ENCODE measurements around the gene FAM135A. TPM values are rescaled to one million over a fixed set of nuclear protein-coding genes. Genes with fewer than 3 reads are reported as not detected.

The FAM135A gene
- total and polyA plus RNA-seq, 12 donors: 6.8 to 33.9 (median 13.7) TPM

DNA sequence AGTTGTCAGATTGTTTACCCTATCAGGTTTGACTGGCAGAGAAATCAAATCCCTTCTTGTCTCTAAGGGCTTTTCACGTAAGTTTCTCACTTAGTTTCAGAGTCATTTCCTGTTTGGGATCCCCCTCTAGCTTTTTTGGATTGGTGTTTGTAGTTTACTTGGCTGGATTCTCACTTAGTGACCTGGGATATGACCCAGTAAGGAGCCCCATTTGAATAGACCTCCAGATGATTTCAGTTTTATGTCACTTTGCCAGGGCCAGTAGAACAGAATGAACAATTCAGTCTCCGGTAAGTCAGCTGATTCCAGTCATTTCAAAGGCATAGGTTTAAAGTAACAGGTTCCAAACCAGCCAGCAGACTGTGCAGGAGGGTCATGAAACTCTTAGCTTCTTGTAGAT, 8.2 kb downstream of the FAM135A start:
- intact Hi-C loops (cut with DNase I): no loop called here
- peaks cover 0 to 13% of the 10 kb centered on the region in 2 donors for H3K4me1 ChIP-seq (replicated peaks in 1 of 2)
- H3K36me3 ChIP-seq (replicated peaks in 1 of 2): no peaks in the 10 kb centered on the region
- no peak for DNase-seq
- H3K27ac ChIP-seq: no peak overlapping the region
- no peaks in the 10 kb centered on the region for H3K27me3 ChIP-seq
- TF ChIP-seq, protein P1, sequence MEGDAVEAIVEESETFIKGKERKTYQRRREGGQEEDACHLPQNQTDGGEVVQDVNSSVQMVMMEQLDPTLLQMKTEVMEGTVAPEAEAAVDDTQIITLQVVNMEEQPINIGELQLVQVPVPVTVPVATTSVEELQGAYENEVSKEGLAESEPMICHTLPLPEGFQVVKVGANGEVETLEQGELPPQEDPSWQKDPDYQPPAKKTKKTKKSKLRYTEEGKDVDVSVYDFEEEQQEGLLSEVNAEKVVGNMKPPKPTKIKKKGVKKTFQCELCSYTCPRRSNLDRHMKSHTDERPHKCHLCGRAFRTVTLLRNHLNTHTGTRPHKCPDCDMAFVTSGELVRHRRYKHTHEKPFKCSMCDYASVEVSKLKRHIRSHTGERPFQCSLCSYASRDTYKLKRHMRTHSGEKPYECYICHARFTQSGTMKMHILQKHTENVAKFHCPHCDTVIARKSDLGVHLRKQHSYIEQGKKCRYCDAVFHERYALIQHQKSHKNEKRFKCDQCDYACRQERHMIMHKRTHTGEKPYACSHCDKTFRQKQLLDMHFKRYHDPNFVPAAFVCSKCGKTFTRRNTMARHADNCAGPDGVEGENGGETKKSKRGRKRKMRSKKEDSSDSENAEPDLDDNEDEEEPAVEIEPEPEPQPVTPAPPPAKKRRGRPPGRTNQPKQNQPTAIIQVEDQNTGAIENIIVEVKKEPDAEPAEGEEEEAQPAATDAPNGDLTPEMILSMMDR (IDR thresholded peaks at IDR 0.05): no peak
- TF ChIP-seq POLR2A (IDR thresholded peaks at IDR 0.05): no peak
- 64 to 80% (median 75%) methylated on average over 2 of the region's 2 CpGs for WGBS, 4 donors
- no peaks in the 10 kb centered on the region for H3K9me3 ChIP-seq (replicated peaks in 1 of 3)
- H3K4me3 ChIP-seq: no peak overlapping the region

DNA sequence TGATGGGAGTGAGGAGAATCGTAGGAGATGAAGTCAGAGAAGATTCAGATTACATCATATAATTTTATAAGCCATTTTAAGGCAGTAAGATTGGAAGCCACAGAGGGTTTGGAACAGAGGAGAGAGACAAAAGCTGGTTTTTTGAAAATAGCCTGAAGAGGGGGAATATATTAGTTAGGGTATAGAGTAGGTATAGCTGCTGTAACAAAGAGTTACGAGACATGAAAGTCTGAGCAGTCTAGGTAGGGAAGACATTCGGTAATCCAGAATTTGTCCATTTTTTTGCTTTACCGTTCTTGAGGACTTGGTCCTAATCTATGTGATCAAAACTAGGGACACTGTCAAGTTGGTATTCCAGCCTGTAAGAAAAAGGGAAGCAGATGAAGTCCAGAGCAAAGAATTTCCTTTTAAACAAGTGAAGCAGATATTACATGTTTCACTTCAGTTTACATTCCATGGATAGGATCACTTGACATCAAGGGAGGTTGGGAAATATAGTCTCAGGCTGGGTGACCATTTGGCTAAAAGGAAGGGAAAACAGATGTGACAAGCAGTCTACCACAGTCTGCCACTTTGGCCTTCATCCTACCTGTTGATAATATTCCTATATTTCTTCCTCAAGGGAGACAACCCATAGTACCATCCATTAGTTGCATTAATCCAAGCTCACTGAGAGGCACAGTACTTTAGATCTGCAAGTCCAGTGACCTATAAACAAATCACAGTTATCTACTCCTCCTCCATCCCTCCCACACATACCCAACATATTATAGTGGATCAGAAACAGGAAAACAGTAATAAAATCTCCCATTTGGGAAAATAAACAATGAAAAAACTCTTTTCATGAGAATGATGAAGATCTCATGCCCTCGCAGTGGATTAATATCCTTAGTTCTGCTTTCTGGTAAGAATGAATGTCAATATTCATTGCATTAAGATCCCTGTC, 10.2 kb downstream of the FAM135A start:
- no peak overlapping the region for H3K27ac ChIP-seq
- intact Hi-C loops (cut with DNase I): no loop called here

DNA sequence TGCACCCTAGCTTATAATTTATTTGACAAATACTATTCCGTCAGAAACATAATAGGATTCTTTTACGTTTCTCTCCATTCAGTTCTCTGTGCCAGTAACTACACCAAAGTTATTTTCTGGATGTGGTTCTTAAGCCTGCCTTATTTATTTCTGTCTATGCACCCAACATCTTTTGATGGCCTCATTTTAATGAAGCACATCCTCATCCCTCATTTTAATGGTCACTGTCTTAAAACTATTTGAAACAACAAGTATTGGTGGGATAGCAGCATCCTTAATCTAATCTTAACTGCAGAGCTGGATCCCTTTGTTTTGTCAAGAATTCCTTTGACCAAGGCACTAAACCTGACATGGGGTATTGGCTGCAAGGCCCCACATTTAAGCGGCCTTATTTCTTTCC, 11.0 kb downstream of the FAM135A start:
- no peaks in the 10 kb centered on the region for H3K36me3 ChIP-seq (replicated peaks in 1 of 2)
- H3K4me3 ChIP-seq: no peak overlapping the region
- intact Hi-C loops (cut with DNase I): no loop called here
- no peak for DNase-seq
- peaks cover 0 to 13% of the 10 kb centered on the region in 2 donors for H3K4me1 ChIP-seq (replicated peaks in 1 of 2)
- TF ChIP-seq POLR2A (IDR thresholded peaks at IDR 0.05): no peak
- TF ChIP-seq, protein P1 (IDR thresholded peaks at IDR 0.05): no peak
- WGBS, 4 donors: 76 to 91% (median 88%) methylated on average over 3 of the region's 3 CpGs
- H3K9me3 ChIP-seq (replicated peaks in 1 of 3): no peaks in the 10 kb centered on the region
- H3K27ac ChIP-seq: no peak overlapping the region
- no peaks in the 10 kb centered on the region for H3K27me3 ChIP-seq

More for the DNA sequence above, 10.2 kb downstream of the FAM135A start:
- DNase-seq: no peak
- Histone ChIP-seq H3K27me3 (no peaks in the 10 kb centered on the region), H3K9me3 (replicated peaks in 1 of 3) (no peaks in the 10 kb centered on the region), H3K4me1 (replicated peaks in 1 of 2) (peaks cover 0 to 13% of the 10 kb centered on the region in 2 donors), H3K4me3 (no peak overlapping the region), H3K36me3 (replicated peaks in 1 of 2) (no peaks in the 10 kb centered on the region)
- 92 to 95% (median 93%) methylated on average over 5 of the region's 5 CpGs for WGBS, 4 donors
- TF ChIP-seq, protein P1 (IDR thresholded peaks at IDR 0.05): no peak
- TF ChIP-seq POLR2A (IDR thresholded peaks at IDR 0.05): no peak

DNA sequence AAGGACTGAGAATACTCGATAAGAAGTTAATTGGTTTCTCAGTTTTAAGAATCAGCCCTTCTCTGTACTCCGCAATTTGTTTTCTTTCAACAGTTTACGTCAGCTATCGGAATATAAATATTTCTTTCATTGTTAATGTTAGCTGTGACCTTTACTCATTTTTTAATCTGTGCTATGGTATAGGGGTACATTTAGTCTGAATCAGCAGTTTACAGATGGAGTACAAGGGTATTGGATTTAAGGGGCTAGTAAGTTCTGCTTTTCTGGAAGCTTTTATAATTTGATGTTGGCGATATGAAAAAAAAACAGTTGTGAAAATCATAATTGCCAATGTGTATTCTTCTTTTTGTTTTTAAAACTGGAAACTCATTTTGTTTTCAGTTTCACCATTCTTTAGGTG, 23.0 kb downstream of the FAM135A start:
- TF ChIP-seq POLR2A (IDR thresholded peaks at IDR 0.05): no peak
- TF ChIP-seq, protein P1 (IDR thresholded peaks at IDR 0.05): no peak
- 90 to 98% (median 93%) methylated on average over 5 of the region's 5 CpGs for WGBS, 4 donors
- Histone ChIP-seq H3K27me3 (no peaks in the 10 kb centered on the region), H3K27ac (no peak overlapping the region), H3K36me3 (replicated peaks in 1 of 2) (no peaks in the 10 kb centered on the region), H3K4me1 (replicated peaks in 1 of 2) (no peaks in the 10 kb centered on the region), H3K4me3 (no peak overlapping the region), H3K9me3 (replicated peaks in 1 of 3) (no peaks in the 10 kb centered on the region)
- intact Hi-C loops (cut with DNase I): no loop called here
- DNase-seq: no peak
